ENCODE data around the gene KIAA0753.

Gene KIAA0753

DNA sequence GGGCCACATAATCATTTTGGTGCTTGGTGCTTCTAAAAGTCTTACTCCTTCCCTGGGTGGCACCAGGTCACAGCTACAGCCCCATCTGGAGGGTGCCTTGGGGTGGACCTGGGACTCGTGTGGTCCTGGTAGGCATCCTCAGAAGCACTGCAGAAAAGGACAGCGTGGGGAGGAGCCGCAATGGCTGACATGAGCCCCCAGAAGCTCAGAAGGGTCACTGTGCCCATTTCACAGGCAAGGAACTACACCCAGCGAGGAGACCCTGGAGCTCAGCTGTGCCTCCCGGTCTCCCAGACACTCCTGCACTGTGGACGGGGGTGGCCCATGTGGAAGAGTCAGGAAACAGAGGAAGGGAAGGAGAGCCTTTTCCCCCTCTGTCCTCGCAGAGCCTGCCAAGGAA lies 37.4 kb upstream of the KIAA0753 start:
- H3K9me3 ChIP-seq (ENCODE audit: control insufficient read depth, insufficient read depth, low read length): no peaks in the 10 kb centered on the region
- no peak overlapping the region for H3K4me3 ChIP-seq (ENCODE audit: low read depth, low read length)
- H3K9ac ChIP-seq (ENCODE audit: low read depth, low read length): no peak overlapping the region
- H3K36me3 ChIP-seq (ENCODE audit: control insufficient read depth, insufficient read depth, low read length): no peaks in the 10 kb centered on the region
- no peaks in the 10 kb centered on the region for H3K4me1 ChIP-seq (ENCODE audit: control insufficient read depth, insufficient read depth, low read length)
- H3K27me3 ChIP-seq (ENCODE audit: control insufficient read depth, insufficient read depth, low read length): no peaks in the 10 kb centered on the region

DNA sequence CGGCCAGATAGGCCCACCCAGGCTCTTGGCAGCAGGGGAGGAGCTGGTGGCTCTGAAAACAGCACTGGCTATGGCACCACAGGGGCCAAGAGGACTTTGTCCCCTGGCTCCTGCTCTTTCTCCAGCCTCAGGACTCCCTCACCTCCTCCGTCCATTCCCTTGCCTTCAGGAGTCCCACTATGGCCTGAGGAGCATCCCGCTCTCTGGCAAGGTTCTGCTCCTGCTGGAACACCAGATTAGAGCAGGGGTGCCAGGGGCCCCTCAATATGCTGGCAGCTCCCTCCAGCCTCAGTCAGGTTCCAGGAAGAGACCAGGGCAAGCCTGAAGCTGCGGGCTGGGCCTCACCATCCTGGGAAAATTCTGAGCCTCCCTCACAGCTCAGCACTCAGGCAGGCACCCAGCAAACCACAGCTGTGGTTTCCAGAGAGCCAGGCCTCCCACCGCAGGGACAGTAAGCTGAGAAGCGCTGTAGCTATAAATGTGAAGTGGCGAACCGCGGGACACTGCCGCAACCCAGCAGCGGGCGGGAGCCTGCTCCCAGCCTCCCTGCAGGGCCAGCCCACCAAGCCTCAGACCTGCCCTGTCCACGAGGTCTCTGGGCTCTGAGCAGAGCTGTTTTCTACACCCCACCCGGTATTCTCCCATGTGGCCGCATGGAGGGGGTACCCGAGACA lies 36.8 kb upstream of the KIAA0753 start:
- no peak overlapping the region for H3K4me3 ChIP-seq (ENCODE audit: low read depth, low read length)
- no peaks in the 10 kb centered on the region for H3K9me3 ChIP-seq (ENCODE audit: control insufficient read depth, insufficient read depth, low read length)
- H3K36me3 ChIP-seq (ENCODE audit: control insufficient read depth, insufficient read depth, low read length): no peaks in the 10 kb centered on the region
- no peak overlapping the region for H3K9ac ChIP-seq (ENCODE audit: low read depth, low read length)
- H3K4me1 ChIP-seq (ENCODE audit: control insufficient read depth, insufficient read depth, low read length): no peaks in the 10 kb centered on the region
- no peaks in the 10 kb centered on the region for H3K27me3 ChIP-seq (ENCODE audit: control insufficient read depth, insufficient read depth, low read length)

DNA sequence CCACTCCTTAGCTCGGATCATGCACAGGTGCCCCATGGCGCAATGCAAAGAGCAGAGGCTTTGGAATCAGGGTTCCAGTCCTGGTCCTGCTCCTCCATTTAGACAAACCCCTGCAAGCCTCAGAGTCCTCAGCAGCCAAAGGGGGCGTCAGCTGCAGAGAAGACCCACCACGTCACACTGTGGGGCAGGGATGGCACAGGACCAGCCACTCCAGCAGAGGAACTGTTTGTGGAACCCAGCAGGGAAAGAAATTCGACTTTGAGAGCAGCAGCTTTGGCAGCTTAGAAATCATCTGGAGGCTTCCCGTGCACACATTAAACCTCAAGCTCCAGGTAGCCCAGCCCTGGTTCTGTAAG lies 36.3 kb upstream of the KIAA0753 start:
- Histone ChIP-seq H3K4me1 (ENCODE audit: control insufficient read depth, insufficient read depth, low read length) (no peaks in the 10 kb centered on the region), H3K4me3 (ENCODE audit: low read depth, low read length) (no peak overlapping the region), H3K9me3 (ENCODE audit: control insufficient read depth, insufficient read depth, low read length) (no peaks in the 10 kb centered on the region), H3K9ac (ENCODE audit: low read depth, low read length) (no peak overlapping the region), H3K36me3 (ENCODE audit: control insufficient read depth, insufficient read depth, low read length) (no peaks in the 10 kb centered on the region), H3K27me3 (ENCODE audit: control insufficient read depth, insufficient read depth, low read length) (no peaks in the 10 kb centered on the region)

DNA sequence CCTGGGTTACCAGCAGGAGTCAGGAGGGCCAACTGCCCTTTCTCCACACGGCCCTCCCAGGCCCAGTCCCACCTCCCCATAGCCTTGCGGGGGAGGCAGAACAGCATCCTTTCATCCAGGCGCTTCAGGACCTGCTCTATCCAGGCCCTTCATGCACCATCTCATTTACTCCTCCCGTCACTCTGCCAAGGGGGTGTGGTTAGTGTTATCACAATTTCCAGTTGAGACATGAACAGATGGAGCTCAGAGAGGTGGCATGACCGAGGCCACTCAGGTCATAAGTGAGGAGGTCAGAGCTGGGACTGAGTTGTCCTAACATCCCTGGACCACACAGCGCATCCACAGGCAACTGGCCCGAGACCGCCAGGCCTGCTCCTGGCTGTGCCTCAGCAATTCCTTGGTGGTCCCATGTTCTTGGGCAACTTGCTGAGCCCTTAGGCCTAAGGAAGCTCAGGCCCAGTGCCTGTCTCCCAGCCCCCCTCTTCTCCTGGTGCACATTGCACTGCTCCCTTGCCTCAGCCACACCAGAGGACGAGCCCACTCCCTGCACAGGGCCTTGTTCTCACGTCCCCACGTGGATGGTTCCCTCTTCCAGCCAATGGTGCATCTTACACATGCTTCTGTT lies 34.8 kb upstream of the KIAA0753 start:
- Histone ChIP-seq H3K4me1 (ENCODE audit: control insufficient read depth, insufficient read depth, low read length) (no peaks in the 10 kb centered on the region), H3K4me3 (ENCODE audit: low read depth, low read length) (no peak overlapping the region), H3K9ac (ENCODE audit: low read depth, low read length) (no peak overlapping the region), H3K36me3 (ENCODE audit: control insufficient read depth, insufficient read depth, low read length) (no peaks in the 10 kb centered on the region), H3K27me3 (ENCODE audit: control insufficient read depth, insufficient read depth, low read length) (no peaks in the 10 kb centered on the region), H3K9me3 (ENCODE audit: control insufficient read depth, insufficient read depth, low read length) (no peaks in the 10 kb centered on the region)

DNA sequence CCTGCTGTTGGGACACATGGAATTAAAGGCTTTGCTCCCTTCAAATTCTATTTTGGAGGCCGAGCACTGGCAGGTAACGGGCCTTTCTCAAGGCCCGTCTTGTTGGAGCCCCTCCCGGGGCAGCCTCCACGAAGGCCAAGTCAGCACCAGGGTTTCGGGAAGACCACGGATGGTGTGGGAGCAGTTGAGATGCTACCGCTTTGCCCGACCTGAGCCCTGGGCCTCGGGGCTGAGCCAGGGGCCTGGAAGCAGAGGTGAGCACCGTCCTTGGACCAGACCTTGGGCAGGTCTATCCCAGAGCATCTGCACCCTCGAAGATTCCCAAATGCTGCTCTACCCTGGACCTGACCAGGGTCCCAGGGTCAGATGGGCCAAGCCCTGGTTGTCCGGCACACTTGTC lies 34.1 kb upstream of the KIAA0753 start:
- Histone ChIP-seq H3K27me3 (ENCODE audit: control insufficient read depth, insufficient read depth, low read length) (no peaks in the 10 kb centered on the region), H3K4me3 (ENCODE audit: low read depth, low read length) (no peak overlapping the region), H3K9ac (ENCODE audit: low read depth, low read length) (no peak overlapping the region), H3K36me3 (ENCODE audit: control insufficient read depth, insufficient read depth, low read length) (no peaks in the 10 kb centered on the region), H3K9me3 (ENCODE audit: control insufficient read depth, insufficient read depth, low read length) (no peaks in the 10 kb centered on the region), H3K4me1 (ENCODE audit: control insufficient read depth, insufficient read depth, low read length) (no peaks in the 10 kb centered on the region)

DNA sequence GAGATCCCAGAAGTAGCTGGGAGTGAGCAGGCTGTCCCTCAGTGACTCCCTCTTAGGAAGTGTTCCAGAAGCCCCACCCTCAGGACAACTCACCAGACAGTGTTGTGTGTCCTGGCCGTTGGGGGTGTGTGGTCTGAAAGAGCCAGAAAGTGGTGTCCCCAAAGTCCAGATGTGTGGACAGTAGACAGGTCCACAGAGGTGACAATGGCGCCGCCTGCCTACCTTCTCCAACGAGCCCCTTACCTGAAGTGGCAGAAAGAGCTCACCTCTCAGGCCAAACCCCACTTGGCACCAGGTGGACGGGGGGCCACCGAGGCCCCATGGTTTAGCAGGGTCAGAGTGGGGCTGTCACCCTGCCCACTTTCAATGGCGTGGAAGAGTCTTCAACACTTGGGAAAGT lies 30.9 kb upstream of the KIAA0753 start:
- Histone ChIP-seq H3K27me3 (ENCODE audit: control insufficient read depth, insufficient read depth, low read length) (no peaks in the 10 kb centered on the region), H3K4me1 (ENCODE audit: control insufficient read depth, insufficient read depth, low read length) (no peaks in the 10 kb centered on the region), H3K9ac (ENCODE audit: low read depth, low read length) (no peak overlapping the region), H3K9me3 (ENCODE audit: control insufficient read depth, insufficient read depth, low read length) (no peaks in the 10 kb centered on the region), H3K36me3 (ENCODE audit: control insufficient read depth, insufficient read depth, low read length) (no peaks in the 10 kb centered on the region), H3K4me3 (ENCODE audit: low read depth, low read length) (no peak overlapping the region)

DNA sequence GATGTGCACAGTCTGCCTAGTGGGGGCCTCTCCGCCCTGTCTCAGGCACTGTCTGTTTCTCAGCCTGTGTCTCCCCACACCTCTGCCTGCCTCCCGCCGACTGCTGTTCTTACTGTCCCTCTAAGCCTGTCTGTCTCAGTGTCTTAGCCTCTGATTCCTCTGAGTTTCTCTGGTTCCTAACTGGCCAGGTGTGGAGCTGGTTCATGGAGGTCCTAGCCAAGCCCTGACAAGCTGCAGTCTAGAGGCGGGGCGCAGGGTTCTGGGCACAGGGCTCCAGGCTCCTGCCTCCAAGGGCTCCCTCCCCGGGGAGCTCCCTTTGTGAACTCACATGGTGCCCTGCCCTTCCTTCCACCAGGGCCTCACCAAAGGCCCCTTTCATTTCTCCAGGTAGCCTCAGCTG lies 30.5 kb upstream of the KIAA0753 start:
- Histone ChIP-seq H3K4me1 (ENCODE audit: control insufficient read depth, insufficient read depth, low read length) (no peaks in the 10 kb centered on the region), H3K36me3 (ENCODE audit: control insufficient read depth, insufficient read depth, low read length) (no peaks in the 10 kb centered on the region), H3K27me3 (ENCODE audit: control insufficient read depth, insufficient read depth, low read length) (no peaks in the 10 kb centered on the region), H3K9me3 (ENCODE audit: control insufficient read depth, insufficient read depth, low read length) (no peaks in the 10 kb centered on the region), H3K4me3 (ENCODE audit: low read depth, low read length) (no peak overlapping the region), H3K9ac (ENCODE audit: low read depth, low read length) (no peak overlapping the region)

DNA sequence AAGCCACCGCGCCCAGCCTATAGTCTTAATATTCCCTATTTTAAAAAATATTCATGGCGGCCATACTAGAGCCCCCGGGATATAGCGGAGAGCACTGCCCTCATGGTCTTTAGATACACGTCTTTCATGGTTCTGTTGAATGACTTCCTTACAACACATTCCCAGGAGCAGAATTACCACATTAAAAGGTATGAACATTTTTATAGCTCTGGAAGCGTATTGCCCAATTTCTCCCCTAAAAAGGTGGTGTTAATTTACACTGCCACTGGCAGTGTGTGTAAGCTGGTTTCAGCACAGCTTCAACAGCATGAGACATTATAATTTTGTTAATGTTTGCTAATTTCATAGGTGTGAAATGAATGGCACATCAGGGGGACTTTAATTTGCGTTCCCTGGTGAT lies 30.1 kb upstream of the KIAA0753 start:
- no peaks in the 10 kb centered on the region for H3K27me3 ChIP-seq (ENCODE audit: control insufficient read depth, insufficient read depth, low read length)
- no peak overlapping the region for H3K9ac ChIP-seq (ENCODE audit: low read depth, low read length)
- H3K4me1 ChIP-seq (ENCODE audit: control insufficient read depth, insufficient read depth, low read length): no peaks in the 10 kb centered on the region
- no peak overlapping the region for H3K4me3 ChIP-seq (ENCODE audit: low read depth, low read length)
- H3K36me3 ChIP-seq (ENCODE audit: control insufficient read depth, insufficient read depth, low read length): no peaks in the 10 kb centered on the region
- H3K9me3 ChIP-seq (ENCODE audit: control insufficient read depth, insufficient read depth, low read length): no peaks in the 10 kb centered on the region

DNA sequence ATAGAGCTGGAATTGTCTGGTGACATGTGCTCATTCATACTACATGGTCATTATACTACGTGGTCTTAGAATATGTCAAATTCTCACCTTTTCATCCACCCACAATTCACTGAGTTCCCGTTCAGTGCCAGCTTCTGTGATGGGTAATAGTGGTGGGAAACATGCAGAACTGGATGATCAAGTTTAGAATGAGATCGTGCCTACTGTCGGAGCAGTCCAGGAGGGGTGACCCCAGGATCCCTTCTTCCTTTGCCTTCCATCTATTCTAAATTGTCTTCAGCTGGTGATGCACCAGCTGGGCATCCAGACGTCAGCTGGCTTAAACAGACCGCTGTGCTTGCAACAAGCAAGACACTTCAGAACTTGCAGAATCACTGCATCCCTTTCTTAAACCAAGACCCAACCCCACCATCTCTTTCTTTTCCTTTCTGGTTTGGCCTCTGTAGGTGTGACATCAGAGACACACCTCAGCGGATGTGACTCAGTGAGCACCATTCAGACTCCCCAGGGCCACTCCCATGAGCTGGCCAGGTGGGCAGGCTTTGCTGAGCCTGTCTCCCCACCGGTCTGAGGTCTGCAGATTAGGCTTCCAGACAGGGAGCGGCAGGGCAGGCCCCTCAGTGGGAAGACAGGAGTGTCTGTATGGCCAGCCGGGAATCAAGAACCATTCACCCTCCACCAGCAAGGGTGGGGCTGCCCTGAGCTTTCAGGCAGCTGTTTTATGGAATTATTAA lies 29.1 kb upstream of the KIAA0753 start:
- H3K9me3 ChIP-seq (ENCODE audit: control insufficient read depth, insufficient read depth, low read length): no peaks in the 10 kb centered on the region
- no peak overlapping the region for H3K4me3 ChIP-seq (ENCODE audit: low read depth, low read length)
- no peaks in the 10 kb centered on the region for H3K4me1 ChIP-seq (ENCODE audit: control insufficient read depth, insufficient read depth, low read length)
- H3K36me3 ChIP-seq (ENCODE audit: control insufficient read depth, insufficient read depth, low read length): no peaks in the 10 kb centered on the region
- H3K9ac ChIP-seq (ENCODE audit: low read depth, low read length): no peak overlapping the region
- H3K27me3 ChIP-seq (ENCODE audit: control insufficient read depth, insufficient read depth, low read length): peaks cover 5% of the 10 kb centered on the region

DNA sequence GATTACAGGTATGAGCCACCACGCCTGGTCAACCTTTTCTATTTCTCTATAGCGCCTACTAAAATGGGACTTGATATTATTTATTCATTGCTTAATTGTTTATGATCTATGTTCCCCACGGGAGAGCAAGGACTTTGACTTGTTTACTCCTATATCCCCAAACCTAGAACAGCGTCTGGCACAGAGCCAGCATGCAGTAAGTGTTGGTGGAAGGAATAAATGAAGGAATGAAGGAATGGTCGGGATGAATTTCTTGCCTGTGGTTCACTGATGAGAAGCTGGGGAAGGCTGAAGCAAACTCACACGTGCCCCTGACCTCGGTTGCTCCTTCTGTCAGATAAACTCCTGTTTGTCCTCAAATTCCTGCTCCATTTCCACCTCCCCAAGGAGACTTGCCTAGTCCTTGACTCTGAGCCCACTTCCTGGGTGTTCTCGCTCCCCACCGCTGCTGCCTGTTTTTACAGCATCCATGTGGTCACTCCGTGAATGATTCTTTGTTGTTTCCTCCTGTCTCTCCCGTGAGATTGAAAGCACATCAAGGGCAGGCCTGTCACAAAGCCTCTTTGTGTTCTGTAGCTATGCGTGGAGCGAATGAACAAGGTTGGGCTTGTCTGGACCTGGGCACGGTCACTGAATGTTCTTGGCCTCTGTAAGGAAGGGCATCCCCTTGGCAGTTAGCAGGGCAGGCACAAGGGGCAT lies 28.4 kb upstream of the KIAA0753 start:
- H3K27me3 ChIP-seq (ENCODE audit: control insufficient read depth, insufficient read depth, low read length): peaks cover 5% of the 10 kb centered on the region
- H3K9ac ChIP-seq (ENCODE audit: low read depth, low read length): no peak overlapping the region
- H3K9me3 ChIP-seq (ENCODE audit: control insufficient read depth, insufficient read depth, low read length): no peaks in the 10 kb centered on the region
- no peaks in the 10 kb centered on the region for H3K4me1 ChIP-seq (ENCODE audit: control insufficient read depth, insufficient read depth, low read length)
- no peak overlapping the region for H3K4me3 ChIP-seq (ENCODE audit: low read depth, low read length)
- no peaks in the 10 kb centered on the region for H3K36me3 ChIP-seq (ENCODE audit: control insufficient read depth, insufficient read depth, low read length)

DNA sequence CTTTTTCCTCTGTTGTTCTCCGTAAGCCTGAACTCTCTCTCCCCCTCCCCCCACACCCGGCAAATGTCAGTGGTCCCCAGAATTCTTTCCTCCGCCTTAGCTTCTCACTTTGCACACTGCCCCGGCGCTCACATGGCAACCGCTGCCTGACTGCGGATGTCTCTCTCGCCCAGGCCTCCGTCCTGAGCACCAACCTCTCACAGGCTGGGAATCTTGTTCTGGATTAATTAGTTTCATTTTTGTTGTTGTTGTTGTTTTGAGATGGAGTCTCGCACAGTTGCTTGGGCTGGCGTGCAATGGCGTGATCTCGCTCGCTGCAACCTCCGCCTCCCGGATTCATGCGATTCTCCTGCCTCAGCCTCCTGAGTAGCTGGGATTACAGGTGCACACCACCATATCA lies 27.7 kb upstream of the KIAA0753 start:
- no peaks in the 10 kb centered on the region for H3K9me3 ChIP-seq (ENCODE audit: control insufficient read depth, insufficient read depth, low read length)
- H3K27me3 ChIP-seq (ENCODE audit: control insufficient read depth, insufficient read depth, low read length): peaks cover 5% of the 10 kb centered on the region
- H3K4me1 ChIP-seq (ENCODE audit: control insufficient read depth, insufficient read depth, low read length): no peaks in the 10 kb centered on the region
- no peak overlapping the region for H3K4me3 ChIP-seq (ENCODE audit: low read depth, low read length)
- no peaks in the 10 kb centered on the region for H3K36me3 ChIP-seq (ENCODE audit: control insufficient read depth, insufficient read depth, low read length)
- no peak overlapping the region for H3K9ac ChIP-seq (ENCODE audit: low read depth, low read length)

All from iPS-15b (cell line).